HG03064 (cell line): ENCODE data around the gene CCSER1.

Source experiments
- ATAC-seq: cut with Tn5 transposase; IDR thresholded peaks from one replicate; pipeline ENCODE4 v1.9.1; 2021; ENCODE audit warnings: low read depth; ENCODE audit not compliant: unreplicated experiment

CCSER1 gene

DNA sequence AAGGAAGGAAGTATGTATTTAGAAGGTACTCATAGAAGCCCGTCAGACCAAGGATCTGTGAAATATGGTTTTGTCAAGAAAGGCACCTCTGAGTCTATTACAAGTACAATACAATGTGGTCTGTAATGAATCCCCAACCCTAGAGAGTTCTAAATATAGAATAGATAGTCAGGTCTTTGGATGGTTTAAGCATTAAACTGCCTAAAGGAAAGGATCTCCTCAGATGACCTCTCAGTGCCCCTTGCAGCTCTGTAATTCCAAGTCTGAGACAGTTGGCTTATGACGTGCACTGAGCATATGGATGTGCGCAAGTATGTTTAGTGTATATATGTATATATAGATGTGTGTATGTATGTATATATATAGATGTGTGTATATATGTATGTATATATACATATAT lies 62.0 kb downstream of the CCSER1 start:
- ATAC-seq: no peak

DNA sequence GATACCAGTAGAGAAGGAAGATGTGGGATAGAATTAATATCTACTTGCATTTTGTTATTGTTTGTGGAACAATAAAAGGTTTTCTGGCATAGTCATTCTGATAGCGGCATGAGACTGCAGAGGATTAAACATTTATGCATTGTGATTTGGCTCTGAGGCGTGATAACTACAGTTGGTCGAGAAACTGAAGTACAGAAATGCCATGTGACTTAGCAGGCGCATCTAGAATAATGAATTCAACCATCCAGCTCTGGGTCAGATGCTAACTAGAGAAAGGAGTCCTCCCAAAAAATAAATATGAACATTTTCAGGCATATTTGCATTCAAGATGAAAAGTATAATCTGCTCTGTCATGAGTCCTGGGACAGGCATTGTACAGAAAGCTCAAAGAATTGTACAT lies 62.8 kb downstream of the CCSER1 start:
- no peak for ATAC-seq

DNA sequence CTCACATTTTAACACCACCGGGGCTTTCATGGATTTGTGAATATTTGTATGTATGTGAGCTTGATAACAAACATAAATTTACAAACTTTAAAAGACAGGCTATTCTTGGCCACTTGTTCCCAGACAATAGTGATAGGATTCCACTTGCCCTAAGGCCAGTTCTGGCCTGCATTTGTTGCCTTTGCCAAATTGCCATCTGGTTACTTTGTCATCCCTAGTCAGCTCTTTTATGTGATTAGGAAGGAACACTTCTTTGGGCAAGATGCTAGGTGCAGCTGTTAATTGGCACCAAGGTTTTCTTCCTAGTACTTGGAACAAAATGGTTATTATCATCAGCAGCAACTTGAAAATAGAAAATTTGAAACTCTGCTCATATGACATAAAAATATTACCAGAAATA lies 63.3 kb downstream of the CCSER1 start:
- ATAC-seq: no peak

DNA sequence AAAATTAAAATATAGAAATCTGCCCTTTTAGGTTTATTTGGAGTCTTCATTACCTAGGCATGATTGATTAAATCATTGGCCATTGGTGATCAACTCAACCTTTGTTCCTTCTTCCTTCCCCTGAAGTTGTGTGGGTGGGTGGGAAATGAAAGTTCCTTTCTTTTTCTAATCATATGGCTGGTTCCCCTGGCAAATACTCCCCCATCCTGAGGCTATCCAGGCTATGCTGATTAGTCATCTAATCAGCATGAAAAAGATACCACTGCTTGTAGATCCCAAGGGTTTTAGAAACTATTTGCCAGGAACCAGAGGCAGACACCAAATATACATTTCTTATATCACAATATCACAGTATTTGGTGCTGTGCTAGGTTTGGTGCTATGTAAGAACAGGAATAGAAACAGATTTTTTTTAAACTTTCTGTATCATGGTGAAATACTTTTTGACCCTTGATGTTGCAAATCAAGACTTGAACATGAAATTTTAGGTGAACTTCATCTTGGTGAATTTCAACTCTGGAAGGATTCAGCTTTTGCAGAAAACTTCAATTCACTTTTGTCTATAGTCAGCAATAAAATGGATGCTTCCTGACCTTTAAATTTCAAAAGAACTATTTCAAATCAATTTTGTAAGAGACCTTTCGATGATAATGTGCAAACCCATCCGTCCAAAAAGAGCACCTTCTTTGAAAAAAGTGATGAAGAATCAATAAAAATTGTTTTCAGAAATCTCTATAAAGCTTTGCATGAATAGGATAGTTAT lies 71.1 kb downstream of the CCSER1 start:
- no peak for ATAC-seq

DNA sequence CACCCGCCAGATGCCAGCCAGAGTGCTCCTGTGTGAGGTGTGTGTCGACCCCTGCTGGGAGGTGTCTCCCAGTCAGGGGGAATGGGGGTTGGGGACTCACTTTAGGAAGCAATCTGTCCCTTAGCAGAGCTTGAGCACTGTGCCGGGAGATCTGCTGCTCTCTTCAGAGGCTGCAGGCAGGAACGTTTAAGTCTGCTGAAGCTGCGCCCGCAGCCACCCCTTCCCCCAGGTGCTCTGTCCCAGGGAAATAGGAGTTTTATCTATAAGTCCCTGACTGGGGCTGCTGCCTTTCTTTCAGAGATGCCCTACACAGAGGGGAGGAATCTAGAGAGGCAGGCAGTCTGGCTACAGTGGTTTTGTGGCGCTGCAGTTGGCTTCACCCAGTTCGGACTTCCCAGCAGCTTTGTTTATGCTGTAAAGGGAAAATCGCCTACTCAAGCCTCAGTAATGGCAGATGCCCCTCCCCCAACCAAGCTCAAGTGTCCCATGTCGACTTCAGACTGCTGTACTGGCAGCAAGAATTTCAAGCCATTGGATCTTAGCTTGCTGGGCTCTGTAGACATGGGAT lies 80.8 kb downstream of the CCSER1 start:
- no peak for ATAC-seq

DNA sequence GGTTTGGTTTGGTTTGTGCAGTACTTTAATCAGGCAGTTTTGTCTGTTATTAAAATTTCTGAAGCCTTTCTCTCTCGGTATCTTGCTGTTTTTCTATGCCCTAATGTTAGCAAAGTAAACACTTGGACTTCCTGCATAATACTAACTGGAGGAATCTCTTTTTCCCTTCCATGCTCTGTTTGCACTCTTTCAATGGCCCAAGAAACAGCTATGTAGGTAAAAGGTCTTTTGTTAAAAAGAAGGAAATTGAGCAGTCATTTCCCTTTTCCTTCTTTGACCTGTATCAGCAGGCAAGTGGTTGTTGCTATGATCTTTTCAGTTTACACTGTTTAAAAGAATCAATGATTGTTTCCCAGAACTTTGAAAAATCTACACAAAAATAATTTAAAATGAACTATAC lies 82.7 kb downstream of the CCSER1 start:
- ATAC-seq: no peak

DNA sequence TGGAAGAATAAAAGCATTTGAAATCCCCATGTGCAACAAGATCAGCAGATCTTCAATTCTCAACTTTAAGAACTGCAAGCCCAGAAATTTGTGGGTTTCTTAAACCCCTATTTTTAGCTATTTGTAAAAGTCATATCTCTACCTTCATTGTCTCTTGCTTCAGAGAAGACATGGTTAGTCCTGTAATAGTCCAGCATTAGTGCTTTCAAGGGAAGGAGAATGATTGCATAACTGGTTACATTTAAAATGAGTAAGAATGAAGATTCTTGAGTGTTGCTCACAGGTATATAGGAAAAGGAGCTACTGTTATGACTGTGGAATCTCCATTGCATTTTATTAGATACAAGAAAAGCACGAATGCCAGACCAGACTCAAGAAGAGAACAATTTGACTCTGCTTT lies 84.0 kb downstream of the CCSER1 start:
- no peak for ATAC-seq

DNA sequence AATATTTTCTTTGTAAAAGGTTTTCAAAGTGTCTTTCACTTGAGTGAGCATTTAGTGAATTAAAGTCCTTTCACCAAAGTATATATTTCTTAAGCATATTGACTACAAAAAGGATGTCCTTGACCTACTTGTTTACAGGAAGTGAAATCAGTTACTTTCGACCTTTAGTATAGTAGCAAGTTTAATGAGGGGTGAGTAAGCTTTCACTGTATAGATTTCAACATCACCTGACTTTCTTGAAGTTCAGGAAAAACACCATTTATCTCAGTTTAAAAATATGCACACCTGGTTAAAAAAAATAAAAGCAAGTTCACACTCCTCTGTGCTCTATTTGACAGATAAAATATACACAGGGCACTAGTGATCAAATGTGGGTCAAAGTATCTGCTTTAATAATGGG lies 88.1 kb downstream of the CCSER1 start:
- ATAC-seq: no peak

DNA sequence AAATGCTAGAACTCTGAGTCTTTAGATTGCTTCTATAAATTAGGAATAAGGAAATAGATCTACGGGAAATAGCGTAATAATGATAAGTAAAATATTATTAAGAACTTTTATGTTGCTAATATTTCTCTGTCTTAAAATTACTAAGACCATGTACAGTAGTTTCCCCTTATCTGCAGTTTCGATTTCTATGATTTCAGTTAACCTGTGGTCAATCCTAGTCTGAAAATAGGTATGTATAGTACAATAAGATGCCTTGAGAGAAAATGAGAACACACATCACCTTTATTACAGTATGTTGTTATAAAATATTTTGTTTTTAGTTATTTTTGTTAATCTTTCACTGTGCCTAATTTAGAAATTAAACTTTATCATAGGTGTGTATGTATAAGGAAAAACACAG lies 92.6 kb downstream of the CCSER1 start:
- ATAC-seq: no peak

DNA sequence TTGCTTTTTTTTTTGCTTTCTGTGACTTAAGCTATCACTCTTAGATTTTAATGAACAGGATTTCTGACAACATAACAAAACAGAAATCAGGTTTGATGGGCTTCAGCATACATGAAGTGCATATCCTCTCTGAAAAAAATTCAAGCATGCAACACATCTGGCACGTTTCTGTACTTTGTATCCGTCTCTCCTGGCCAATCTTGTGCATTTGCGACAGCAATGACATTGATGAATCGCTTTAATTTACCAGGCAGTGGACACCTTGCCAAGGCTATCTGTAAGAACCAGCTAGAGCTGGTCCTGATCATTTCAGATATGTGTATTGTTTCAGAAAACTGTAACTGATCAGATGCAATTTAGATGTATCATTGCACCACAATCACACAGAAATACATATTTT lies 93.3 kb downstream of the CCSER1 start:
- ATAC-seq: no peak

DNA sequence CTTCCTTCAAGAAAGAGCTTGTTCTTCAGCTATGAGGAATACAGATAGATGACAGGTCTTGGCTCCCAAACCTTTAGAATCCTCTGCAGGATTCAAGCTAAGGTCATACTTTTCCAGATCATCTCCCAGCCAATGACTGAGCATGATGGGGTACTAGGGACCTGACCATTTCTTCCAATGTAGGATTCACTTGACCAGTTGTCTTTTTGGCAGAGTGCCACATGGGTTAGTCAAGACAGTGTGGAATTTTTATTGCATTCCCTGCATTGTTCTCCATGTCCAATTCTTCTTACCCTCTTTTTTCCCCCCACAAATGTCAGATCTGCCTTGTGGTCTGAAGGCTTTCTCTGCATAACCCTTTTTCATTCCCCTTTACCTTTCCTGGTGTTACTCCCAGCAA lies 99.5 kb downstream of the CCSER1 start:
- no peak for ATAC-seq

DNA sequence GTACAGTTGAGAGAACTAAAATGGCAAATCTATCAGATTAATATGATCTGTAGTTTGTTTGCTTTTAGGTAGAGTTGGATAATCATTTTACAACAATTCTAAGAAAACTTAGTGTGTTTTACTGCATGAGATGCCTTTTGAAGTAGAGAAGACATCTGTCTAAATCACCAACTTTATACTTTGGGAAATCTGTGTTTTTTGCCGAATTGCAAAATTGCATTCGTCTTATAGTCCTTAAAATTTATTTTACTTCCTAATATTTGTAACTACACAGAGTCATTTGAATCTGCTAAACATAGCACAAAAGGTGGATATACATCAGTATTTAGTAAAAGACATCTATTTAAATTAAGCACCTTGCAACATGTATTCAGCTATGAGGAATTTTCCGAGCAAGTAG lies 100.0 kb downstream of the CCSER1 start:
- ATAC-seq: no peak

DNA sequence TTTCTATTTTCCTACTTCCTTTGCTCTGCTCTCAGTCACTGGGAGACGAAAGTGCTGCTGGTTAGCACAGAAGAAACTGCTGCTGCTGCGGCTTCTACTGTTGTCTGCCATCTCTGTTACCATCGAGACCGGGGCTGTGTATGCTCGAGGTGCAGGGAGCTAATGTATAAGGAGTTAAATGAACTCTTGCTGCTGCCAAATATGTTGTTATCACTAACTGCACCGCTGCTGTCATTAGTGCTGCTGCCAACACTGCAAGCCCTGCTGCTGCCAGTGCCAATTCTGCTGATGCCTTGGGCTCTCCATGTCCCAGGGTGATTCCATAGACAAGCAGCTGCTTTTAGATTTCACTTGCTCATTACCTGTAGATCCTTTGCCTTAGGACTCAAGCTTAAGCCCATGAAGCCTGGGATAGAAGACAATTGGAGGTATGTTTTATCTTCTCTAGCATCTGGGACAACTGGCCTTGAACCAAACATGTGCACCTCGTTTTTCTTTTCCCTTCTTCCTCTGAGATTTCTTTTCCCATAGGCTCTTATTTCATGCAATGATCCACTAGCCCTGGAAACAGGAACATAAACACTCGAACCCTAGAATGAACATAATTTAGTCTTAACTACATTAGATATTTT lies 107.8 kb downstream of the CCSER1 start:
- ATAC-seq: no peak

DNA sequence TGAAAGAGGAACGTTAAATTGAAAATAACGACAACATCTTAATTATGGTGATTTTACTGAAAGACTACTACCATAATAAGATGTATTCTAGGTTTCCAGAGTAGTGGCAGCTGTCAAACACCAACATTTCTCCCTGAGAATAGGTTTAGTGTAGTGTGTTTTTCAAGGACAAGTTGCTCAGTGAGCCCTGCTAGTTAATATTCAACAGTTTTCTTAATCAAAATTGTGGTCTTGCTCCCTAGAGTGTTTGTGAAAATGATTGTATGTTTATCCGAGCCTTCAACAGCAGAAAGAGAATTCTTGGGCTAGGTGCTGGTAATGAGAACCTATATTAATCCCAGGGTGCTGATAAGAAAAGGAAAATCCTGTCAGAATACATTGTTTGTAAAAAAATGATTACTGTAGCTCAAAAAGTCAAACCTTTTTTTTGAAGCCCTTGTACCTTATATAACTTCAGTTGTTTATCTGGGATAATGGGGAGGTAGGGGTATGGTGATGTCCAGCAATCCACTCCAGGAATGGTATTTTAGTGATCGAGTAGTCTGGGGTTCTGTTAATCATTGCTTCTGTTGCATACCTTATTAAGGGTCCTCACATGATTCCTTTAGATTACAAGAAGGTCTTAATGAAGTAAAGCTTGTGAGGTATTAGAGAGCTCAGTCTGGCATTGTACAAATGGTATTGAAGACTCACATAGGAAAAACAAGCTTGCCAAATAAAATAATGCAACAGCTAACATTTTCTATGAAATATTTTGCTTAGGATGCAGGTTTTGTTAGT lies 110.7 kb downstream of the CCSER1 start:
- no peak for ATAC-seq

DNA sequence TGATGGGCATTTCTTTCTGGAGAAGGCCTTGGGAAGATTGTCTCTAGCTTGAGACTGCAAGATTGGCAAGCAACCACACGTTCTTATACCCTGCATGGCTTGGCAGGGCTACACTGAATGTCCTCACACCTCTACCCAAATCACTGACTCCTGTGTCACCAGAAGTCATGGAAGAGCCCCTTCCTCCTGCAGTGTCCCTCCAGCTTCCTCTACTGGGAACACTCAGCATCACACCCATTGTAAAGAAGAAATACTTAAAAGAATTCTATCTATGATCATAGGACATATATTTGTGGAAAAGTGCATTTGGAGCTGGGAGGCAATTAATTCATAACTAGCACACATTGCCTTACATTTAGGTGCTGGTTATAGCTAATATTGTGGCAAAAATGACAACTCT lies 113.1 kb downstream of the CCSER1 start:
- ATAC-seq: no peak

DNA sequence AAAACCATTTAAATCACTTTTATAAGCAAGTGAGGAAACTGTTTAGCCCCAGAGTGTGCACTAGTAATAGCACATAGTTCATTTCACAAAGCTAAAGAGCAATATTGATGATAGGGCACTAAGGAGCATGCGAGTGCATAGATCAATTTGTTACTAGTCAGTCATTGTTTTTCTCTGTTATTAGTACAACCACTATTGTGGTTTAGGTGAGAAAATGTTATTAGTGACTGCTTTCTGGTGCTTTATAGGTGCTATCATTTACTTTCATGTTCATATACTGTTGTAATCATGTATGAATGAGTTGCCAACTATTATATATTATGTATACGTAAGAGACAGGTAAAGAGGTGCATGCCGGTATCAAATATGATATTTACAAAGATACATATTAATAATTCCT lies 113.8 kb downstream of the CCSER1 start:
- no peak for ATAC-seq

DNA sequence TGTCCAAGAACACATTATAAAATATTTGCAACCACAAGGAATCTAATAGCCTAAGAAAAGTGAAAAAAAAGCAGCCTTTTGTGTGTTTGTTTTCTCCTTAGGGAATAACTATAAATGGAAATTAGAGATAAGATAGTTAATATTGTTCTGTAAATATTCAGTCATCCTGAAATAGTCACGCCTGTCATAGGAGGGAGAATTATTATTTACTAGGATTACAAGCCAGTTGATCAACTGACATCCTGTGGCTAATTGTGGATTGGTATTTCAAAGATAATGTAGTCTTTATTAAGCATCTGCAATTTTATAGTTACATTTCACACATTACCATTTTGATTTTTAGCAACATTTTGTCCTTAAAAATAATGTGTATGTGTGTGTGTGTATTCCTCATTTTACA lies 118.6 kb downstream of the CCSER1 start:
- no peak for ATAC-seq

DNA sequence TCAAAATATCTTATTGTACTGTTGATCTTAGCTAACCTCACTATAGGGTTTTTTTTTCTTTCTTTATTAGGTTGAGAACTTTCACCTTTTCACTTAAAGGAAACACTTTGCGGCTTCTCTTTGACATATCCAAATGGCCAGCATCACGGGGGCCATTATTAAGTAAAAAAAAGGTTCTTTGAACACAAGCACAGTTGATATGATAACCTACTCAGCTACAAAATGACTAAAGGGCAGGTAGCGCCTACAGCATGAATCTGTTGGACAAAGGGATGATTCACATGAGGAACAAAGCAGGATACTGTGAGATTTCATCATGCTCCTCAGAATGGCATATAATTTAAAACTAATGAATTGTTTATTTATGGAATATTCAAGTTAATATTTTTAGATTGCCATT lies 119.6 kb downstream of the CCSER1 start:
- no peak for ATAC-seq

DNA sequence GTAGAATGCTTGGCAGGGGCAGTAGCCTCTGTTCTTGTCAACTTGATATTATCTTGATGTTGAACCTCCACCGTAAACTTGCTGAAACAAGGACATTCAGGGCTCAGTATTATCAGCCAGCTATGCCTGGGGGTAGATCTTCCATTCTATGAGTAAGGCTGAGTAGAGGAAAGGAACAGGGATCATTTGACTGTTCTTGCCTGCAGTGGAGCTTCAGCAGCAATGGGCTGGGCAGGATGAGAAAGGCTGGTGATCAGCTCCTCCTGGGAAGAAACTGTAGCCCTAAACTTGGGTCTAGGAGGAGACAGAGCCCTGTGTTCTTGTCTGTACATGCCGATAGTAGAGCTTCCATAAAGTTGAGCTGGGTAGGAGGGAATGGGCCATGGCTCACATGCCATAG lies 127.2 kb downstream of the CCSER1 start:
- no peak for ATAC-seq

DNA sequence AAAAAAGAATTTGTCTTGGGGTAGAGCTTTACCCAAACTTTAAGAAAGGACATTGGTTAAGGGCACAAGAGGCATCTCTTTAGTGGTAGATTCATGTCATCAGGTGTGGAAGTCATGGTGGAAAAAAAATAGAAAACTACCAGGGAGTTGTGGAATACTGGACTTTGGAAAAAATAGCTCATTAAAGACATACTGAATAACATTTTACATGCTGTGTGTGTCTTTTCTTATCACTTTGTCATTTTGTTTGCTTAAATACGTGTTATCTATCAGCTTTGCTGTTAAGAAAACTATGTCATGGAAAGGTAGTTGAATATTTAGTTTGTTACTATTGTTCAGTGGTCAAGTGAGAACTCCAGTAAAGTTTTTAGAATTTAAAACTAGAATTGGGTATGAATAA lies 147.0 kb downstream of the CCSER1 start:
- ATAC-seq: no peak

DNA sequence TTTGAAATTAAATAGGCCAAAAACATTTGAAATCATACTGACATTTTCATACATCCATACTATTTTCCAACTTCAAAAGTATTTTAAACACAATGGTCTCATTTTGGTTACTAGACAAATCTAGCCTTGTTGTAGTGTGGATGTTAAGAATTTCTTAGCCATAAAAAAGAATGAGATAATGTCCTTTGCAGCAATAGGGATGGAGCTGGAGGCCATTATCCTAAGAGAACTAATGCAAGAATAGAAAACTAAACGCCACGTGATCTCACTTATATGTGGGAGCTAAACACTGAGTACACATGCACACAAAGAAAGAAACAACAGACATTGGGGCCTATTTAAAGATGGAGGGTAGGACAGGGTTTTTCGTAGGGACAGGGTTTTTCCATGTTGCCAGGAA lies 153.8 kb downstream of the CCSER1 start:
- ATAC-seq: no peak
